Umbilical cord (tissue), 2 donors: ENCODE measurements around the gene DOCK7. TPM values are rescaled to one million over a fixed set of nuclear protein-coding genes. Genes with fewer than 3 reads are reported as not detected.

Experiments used
- DNase-seq: peaks from one replicate; pipeline ENCODE4 v3.0.0-alpha.2; 2015; ENCODE audit warnings: low spot score
- total RNA-seq: library from RNA; depleted of rRNA; stranded (reverse); fragments of >200 nt; gene quantifications from one replicate; pipeline ENCODE4 v1.2.3, GENCODE V29; 2014; ENCODE audit warnings: low replicate concordance; ENCODE audit not compliant: insufficient read depth

The DOCK7 gene
- total RNA-seq, 1 donor from 2014 or later, result 293 TPM

DNA sequence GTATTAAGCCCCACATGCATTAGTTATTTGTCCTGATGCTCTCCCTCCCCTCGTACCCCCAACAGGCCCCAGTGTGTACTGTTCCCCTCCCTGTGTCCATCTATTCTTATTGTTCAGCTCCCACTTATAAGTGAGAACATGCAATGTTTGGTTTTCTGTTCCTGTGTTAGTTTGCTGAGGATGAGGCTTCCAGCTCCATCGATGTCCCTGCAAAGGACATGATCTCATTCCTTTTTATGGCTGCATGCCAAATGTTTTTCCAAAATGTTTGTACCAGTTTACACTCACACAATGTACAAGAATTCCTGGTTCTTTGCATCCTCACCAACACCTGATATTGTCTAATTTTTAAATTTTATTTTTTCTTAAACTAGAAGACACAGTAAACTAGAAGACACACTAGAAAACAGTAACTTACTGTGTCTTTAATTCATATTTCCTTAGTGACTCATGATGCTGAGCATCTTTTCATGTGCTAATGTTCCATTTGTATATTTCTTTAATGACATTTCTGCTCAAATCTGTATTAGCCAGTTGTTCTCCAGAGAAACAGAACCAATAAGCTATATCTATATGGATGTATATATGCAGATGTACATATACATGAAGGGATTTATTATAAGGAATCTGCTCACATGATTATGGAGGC is 270.7 kb downstream of the DOCK7 start:
- DNase-seq, result no peak

DNA sequence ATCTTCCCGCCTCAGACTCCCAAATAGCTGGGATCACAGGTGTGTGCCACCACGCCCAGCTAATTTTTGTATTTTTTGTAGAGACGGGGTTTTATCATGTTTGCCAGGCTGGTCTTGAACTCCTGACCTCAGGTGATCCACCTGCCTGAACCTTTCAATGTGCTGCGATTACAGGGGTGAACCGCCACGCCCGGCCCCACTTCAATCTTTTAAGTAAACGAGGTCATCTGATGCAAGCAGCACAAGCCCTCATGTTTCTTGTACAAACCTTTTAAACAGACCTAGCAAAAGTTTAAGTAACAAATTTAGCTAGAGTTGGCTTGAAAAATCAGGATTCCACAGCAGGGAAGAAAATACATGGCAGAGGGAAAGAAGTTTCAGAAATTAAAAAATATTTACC is 272.5 kb downstream of the DOCK7 start:
- DNase-seq, result no peak

DNA sequence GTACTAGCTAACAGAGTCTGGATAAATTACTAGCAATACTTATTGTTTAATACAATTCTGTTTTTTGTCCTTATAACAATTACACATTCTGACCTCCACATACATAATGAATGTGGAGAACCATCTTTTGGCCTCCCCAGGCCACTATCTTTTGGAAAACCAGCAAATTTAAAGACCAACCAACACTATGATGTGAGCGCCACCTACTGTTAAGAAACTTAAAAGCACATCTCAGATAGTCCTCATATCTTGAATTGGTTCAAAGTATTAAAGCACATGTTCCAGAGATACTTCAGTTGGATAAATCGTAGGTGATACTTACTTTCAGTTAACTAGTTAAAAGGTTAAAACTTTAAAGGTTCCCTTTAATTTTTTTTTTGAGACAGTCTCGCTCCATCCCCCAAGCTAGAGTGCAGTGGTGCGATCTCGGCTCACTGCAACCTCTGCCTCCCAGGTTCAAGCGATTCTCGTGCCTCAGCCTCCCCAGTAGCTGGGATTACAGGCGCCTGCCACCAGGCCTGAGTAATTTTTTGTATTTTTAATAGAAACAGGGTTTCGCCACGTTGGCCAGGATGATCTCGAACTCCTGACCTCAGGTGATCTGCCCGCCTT is 280.7 kb downstream of the DOCK7 start:
- peak; percentile 69 for DNase-seq

DNA sequence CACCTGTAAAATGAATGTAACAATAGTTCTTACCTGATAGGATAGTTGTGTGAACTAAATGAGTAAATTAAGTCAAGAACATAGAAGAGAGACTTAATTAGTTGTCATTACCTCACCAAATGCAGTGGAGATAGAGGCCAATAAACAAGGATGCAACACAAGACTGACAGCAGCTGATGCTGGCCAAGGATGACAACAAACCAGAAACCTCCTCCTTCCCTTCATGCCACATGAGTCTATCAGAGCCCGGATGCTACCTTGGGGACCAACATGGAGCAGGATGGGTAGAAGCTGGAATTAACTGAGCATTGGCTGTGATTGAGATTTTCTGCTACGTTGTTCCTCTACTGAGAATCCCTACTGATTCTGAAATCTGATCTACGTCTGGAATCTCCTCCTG is 281.6 kb downstream of the DOCK7 start:
- DNase-seq, result no peak

DNA sequence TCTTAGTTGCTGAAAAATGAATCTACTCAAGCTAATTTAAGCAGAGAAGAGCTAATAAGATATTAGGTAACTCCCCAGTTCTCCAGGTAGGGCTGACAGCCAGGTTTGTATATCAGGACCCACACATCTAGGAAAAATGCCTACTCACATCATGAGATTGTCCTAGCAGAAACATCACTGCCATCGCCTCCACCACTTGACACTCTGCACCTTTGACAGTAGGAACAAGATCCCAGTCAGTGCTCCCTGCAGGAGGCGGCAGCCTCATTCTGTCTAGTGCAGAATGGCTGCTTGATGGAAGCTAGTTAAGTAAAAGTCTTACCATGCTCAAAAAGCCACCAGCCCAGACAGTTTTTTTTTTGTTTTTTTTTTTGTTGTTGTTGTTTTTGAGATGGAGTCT is 282.9 kb downstream of the DOCK7 start:
- DNase-seq, result no peak

Other genes with a start within 250 kb of the DOCK7 start
- gene ANGPTL3, start 90.9 kb downstream of the DOCK7 start, total RNA-seq, result 16.1 TPM
- 11.1 TPM for gene ATG4C, start 95.7 kb upstream of the DOCK7 start, total RNA-seq